ENCODE measurements around the gene MLX. TPM values are rescaled to one million over a fixed set of nuclear protein-coding genes. Genes with fewer than 3 reads are reported as not detected.

MLX gene
- total and polyA plus RNA-seq, 10 of the 15 experiments (the other 5 are each of a cell fraction or from before 2014, with no cell fraction given): 34.4 to 65.0 (median 44.4) TPM

GRCh38 chr17:42566883-42567573 lies at the start of gene MLX (continued):
- TF ChIP-seq CHD2 (IDR thresholded peaks at IDR 0.05; ENCODE audit: borderline replicate concordance, low read depth, low read length) (peak; percentile 60; the same call in 1 of the 2 replicates), FOXK2 (IDR thresholded peaks at IDR 0.05) (no peak), CREB1 (IDR thresholded peaks at IDR 0.05; ENCODE audit: low read depth) (peak; percentile 22; the same call in 1 of the 2 replicates), DPF2 (IDR thresholded peaks at IDR 0.05) (peak; percentile 56; the same call in 1 of the 2 replicates), REST (IDR thresholded peaks at IDR 0.05; ENCODE audit: low read depth, low read length) (no peak), USF1 (IDR thresholded peaks at IDR 0.05; ENCODE audit: borderline replicate concordance, extremely low read length, insufficient read depth, low read depth, low read length) (peak; percentile 99), ZNF687 (IDR thresholded peaks at IDR 0.05) (peak; percentile 67), CHD1 (IDR thresholded peaks at IDR 0.05; ENCODE audit: low read depth, low read length) (no peak), SP1 (IDR thresholded peaks at IDR 0.05; ENCODE audit: low read depth, low read length) (peak; percentile 68), EP300 (IDR thresholded peaks at IDR 0.05; ENCODE audit: borderline replicate concordance in 1 of 2, control insufficient read depth in 1 of 2, low read depth in 2 of 2, low read length in 2 of 2) (no peak), PAX8 (IDR thresholded peaks at IDR 0.05) (no peak), MXI1 (IDR thresholded peaks at IDR 0.05; ENCODE audit: low read depth, low read length) (peak; percentile 88), SMAD1 (IDR thresholded peaks at IDR 0.05; ENCODE audit: low read depth, partially characterized antibody) (peak; percentile 67), POU2F2 (IDR thresholded peaks at IDR 0.05; ENCODE audit: borderline replicate concordance, low read depth, low read length) (peak; percentile 0; the same call in 1 of the 3 replicates), ZNF207 (IDR thresholded peaks at IDR 0.05; ENCODE audit: borderline replicate concordance) (0 out of 2 replicates have a peak, but pooled peaks have one; percentile 23), RELA (IDR thresholded peaks at IDR 0.05; ENCODE audit: borderline replicate concordance, partially characterized antibody) (peak; percentile 37)
